Measurements from ENCODE around the gene SARM1. TPM values are rescaled to one million over a fixed set of nuclear protein-coding genes. Genes with fewer than 3 reads are reported as not detected.

SARM1 gene
- total and polyA plus RNA-seq, 2 of the 13 experiments (the other 11 are each of a cell fraction or from before 2014, with no cell fraction given), result 0.73 to 0.86 TPM

DNA sequence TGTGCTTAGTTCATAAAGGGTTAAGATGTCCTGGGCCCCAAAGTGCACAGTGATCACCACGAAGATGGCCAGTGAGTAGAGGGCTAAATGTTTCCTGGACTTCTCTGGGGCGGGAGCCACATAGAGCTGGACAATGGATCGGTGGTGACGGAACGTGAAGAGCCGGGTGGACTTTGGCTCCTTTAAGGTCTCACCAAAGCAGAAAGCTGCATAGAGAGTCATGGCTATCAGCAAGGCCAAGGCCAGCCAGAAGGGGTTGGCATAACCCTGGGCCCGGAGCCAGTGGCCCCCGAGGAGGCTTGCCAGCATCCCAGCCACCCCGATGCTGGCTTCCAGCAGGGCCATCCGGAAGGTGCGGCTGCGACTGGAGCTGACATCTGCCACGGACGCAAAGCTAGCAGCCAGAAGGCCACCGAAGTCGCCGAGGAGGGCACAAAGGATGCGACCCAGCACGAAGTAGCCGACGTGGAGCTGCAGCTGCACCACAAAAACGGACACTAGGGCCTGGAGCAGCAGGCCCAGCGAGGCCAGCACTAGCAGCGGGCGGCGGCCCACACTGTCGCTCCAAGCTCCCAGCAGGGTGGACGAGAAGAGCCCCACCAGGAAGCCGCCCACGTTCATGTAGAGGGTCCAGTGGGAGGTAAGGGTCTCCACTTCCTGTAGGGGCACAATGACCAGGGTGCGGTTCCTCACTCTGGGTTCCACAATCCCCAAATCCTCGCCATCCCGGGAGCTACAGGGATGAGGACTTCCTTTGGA, 33.5 kb downstream of the SARM1 start (continued):
- TF ChIP-seq GLI4 (CRISPR knock-in tag; IDR thresholded peaks at IDR 0.05; ENCODE audit: borderline replicate concordance) (no peak), SNAPC2 (CRISPR knock-in tag; IDR thresholded peaks at IDR 0.05) (no peak), ZNF644 (CRISPR knock-in tag; IDR thresholded peaks at IDR 0.05; ENCODE audit: low read depth) (peak; percentile 52; the same call in 1 of the 2 replicates), SUZ12 (IDR thresholded peaks at IDR 0.05; ENCODE audit: low read depth, low read length) (no peak), HMG20A (CRISPR knock-in tag; IDR thresholded peaks at IDR 0.05; ENCODE audit: borderline replicate concordance) (peak; percentile 41; the same call in 1 of the 2 replicates), DNMT1 (CRISPR knock-in tag; IDR thresholded peaks at IDR 0.05) (0 out of 2 replicates have a peak, but pooled peaks have one; percentile 24), ZNF138 (CRISPR knock-in tag; IDR thresholded peaks at IDR 0.05; ENCODE audit: low read depth) (no peak), LCORL (IDR thresholded peaks at IDR 0.05) (no peak), LCORL (CRISPR knock-in tag; IDR thresholded peaks at IDR 0.05) (no peak; the same call in 1 of the 2 replicates), ZSCAN20 (CRISPR knock-in tag; IDR thresholded peaks at IDR 0.05; ENCODE audit: borderline replicate concordance) (0 out of 2 replicates have a peak, but pooled peaks have one; percentile 6), ETV6 (CRISPR knock-in tag; conservative IDR thresholded peaks at IDR 0.05) (no peak), NFE2L1 (CRISPR knock-in tag; IDR thresholded peaks at IDR 0.05; ENCODE audit: borderline replicate concordance) (no peak), ZNF329 (CRISPR knock-in tag; IDR thresholded peaks at IDR 0.05; ENCODE audit: low read depth) (no peak)
- TF ChIP-seq, protein P1, sequence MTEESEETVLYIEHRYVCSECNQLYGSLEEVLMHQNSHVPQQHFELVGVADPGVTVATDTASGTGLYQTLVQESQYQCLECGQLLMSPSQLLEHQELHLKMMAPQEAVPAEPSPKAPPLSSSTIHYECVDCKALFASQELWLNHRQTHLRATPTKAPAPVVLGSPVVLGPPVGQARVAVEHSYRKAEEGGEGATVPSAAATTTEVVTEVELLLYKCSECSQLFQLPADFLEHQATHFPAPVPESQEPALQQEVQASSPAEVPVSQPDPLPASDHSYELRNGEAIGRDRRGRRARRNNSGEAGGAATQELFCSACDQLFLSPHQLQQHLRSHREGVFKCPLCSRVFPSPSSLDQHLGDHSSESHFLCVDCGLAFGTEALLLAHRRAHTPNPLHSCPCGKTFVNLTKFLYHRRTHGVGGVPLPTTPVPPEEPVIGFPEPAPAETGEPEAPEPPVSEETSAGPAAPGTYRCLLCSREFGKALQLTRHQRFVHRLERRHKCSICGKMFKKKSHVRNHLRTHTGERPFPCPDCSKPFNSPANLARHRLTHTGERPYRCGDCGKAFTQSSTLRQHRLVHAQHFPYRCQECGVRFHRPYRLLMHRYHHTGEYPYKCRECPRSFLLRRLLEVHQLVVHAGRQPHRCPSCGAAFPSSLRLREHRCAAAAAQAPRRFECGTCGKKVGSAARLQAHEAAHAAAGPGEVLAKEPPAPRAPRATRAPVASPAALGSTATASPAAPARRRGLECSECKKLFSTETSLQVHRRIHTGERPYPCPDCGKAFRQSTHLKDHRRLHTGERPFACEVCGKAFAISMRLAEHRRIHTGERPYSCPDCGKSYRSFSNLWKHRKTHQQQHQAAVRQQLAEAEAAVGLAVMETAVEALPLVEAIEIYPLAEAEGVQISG (CRISPR knock-in tag; IDR thresholded peaks at IDR 0.05), result peak; percentile 49
- TF ChIP-seq, protein P2, sequence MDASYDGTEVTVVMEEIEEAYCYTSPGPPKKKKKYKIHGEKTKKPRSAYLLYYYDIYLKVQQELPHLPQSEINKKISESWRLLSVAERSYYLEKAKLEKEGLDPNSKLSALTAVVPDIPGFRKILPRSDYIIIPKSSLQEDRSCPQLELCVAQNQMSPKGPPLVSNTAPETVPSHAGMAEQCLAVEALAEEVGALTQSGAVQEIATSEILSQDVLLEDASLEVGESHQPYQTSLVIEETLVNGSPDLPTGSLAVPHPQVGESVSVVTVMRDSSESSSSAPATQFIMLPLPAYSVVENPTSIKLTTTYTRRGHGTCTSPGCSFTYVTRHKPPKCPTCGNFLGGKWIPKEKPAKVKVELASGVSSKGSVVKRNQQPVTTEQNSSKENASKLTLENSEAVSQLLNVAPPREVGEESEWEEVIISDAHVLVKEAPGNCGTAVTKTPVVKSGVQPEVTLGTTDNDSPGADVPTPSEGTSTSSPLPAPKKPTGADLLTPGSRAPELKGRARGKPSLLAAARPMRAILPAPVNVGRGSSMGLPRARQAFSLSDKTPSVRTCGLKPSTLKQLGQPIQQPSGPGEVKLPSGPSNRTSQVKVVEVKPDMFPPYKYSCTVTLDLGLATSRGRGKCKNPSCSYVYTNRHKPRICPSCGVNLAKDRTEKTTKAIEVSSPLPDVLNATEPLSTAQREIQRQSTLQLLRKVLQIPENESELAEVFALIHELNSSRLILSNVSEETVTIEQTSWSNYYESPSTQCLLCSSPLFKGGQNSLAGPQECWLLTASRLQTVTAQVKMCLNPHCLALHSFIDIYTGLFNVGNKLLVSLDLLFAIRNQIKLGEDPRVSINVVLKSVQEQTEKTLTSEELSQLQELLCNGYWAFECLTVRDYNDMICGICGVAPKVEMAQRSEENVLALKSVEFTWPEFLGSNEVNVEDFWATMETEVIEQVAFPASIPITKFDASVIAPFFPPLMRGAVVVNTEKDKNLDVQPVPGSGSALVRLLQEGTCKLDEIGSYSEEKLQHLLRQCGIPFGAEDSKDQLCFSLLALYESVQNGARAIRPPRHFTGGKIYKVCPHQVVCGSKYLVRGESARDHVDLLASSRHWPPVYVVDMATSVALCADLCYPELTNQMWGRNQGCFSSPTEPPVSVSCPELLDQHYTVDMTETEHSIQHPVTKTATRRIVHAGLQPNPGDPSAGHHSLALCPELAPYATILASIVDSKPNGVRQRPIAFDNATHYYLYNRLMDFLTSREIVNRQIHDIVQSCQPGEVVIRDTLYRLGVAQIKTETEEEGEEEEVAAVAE (CRISPR knock-in tag; IDR thresholded peaks at IDR 0.05; ENCODE audit: borderline replicate concordance), result no peak
- TF ChIP-seq, protein P3, sequence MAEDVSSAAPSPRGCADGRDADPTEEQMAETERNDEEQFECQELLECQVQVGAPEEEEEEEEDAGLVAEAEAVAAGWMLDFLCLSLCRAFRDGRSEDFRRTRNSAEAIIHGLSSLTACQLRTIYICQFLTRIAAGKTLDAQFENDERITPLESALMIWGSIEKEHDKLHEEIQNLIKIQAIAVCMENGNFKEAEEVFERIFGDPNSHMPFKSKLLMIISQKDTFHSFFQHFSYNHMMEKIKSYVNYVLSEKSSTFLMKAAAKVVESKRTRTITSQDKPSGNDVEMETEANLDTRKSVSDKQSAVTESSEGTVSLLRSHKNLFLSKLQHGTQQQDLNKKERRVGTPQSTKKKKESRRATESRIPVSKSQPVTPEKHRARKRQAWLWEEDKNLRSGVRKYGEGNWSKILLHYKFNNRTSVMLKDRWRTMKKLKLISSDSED (CRISPR knock-in tag; IDR thresholded peaks at IDR 0.05), result no peak
- TF ChIP-seq, protein P4, sequence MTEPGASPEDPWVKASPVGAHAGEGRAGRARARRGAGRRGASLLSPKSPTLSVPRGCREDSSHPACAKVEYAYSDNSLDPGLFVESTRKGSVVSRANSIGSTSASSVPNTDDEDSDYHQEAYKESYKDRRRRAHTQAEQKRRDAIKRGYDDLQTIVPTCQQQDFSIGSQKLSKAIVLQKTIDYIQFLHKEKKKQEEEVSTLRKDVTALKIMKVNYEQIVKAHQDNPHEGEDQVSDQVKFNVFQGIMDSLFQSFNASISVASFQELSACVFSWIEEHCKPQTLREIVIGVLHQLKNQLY (CRISPR knock-in tag; IDR thresholded peaks at IDR 0.05), result no peak
- TF ChIP-seq, protein P5, sequence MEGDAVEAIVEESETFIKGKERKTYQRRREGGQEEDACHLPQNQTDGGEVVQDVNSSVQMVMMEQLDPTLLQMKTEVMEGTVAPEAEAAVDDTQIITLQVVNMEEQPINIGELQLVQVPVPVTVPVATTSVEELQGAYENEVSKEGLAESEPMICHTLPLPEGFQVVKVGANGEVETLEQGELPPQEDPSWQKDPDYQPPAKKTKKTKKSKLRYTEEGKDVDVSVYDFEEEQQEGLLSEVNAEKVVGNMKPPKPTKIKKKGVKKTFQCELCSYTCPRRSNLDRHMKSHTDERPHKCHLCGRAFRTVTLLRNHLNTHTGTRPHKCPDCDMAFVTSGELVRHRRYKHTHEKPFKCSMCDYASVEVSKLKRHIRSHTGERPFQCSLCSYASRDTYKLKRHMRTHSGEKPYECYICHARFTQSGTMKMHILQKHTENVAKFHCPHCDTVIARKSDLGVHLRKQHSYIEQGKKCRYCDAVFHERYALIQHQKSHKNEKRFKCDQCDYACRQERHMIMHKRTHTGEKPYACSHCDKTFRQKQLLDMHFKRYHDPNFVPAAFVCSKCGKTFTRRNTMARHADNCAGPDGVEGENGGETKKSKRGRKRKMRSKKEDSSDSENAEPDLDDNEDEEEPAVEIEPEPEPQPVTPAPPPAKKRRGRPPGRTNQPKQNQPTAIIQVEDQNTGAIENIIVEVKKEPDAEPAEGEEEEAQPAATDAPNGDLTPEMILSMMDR (CRISPR knock-in tag; IDR thresholded peaks at IDR 0.05), result no peak
